ENCODE results near the gene PRKCZ. TPM values are rescaled to one million over a fixed set of nuclear protein-coding genes. Genes with fewer than 3 reads are reported as not detected.

PRKCZ gene
- total and polyA plus RNA-seq, 2 of the 4 experiments (the other 2 are of a cell fraction): 2.0 to 3.5 TPM

- DNase-seq: peak; percentile 81
- peak overlapping the region; percentile 69 for H3K27ac ChIP-seq (ENCODE audit: insufficient read depth, low read length)
These were observed 181.5 kb downstream of the PRKCZ start for GRCh38 chr1:2231532-2232254.

More at GRCh38 chr1:2231532-2232254, 181.5 kb downstream of the PRKCZ start:
- Histone ChIP-seq H3K36me3 (ENCODE audit: control insufficient read depth, insufficient read depth, low read length) (peaks cover 4% of the 10 kb centered on the region; the same call in 1 of the 2 replicates), H3K9me3 (ENCODE audit: control insufficient read depth, insufficient read depth, low read length) (no peaks in the 10 kb centered on the region), H2BK15ac (ENCODE audit: low read depth, low read length) (no peak overlapping the region), H3K79me1 (ENCODE audit: low read depth in 1 of 2, low read length in 2 of 2) (peaks cover 0 to 18% of the 10 kb centered on the region in 2 experiments; a peak in 2 of 4 replicates), H2AK5ac (ENCODE audit: low read depth, low read length) (peak overlapping the region; percentile 48), H3K14ac (replicated peaks; ENCODE audit: low read depth, low read length) (0 out of 2 replicates have a peak overlapping the region, but pooled peaks have one; percentile 22), H3K23ac (ENCODE audit: low read depth, low read length) (peak overlapping the region; percentile 69; the same call in 1 of the 2 replicates), H3K4me3 (ENCODE audit: insufficient read depth, low read depth, low read length) (peak overlapping the region; percentile 97), H4K8ac (ENCODE audit: low read depth in 2 of 2, low read length in 2 of 2) (no peak overlapping the region), H3K18ac (ENCODE audit: low read depth, low read length) (no peak overlapping the region), H2BK20ac (ENCODE audit: low read depth, low read length) (no peak overlapping the region), H3K4me1 (ENCODE audit: control insufficient read depth, insufficient read depth, low read length) (peaks cover 31% of the 10 kb centered on the region), H3K4me2 (ENCODE audit: low read depth, low read length) (peak overlapping the region; percentile 85), H2BK120ac (ENCODE audit: low read depth, low read length) (no peak overlapping the region), H4K20me1 (ENCODE audit: insufficient read depth, low read length) (peaks cover 81% of the 10 kb centered on the region), H3K27me3 (ENCODE audit: control insufficient read depth, insufficient read depth, low read length) (no peaks in the 10 kb centered on the region), H2BK5ac (ENCODE audit: low read depth, low read length, poor library complexity, severe bottlenecking) (peak overlapping the region; percentile 33), H4K91ac (ENCODE audit: insufficient read depth, low read depth, low read length) (0 out of 2 replicates have a peak overlapping the region, but pooled peaks have one; percentile 8), H3K4ac (ENCODE audit: low read depth, low read length) (peak overlapping the region; percentile 24; the same call in 1 of the 2 replicates), H2AK9ac (replicated peaks; ENCODE audit: low read depth, low read length, poor library complexity) (peak overlapping the region; percentile 79), H2AFZ (replicated peaks; ENCODE audit: low read length, poor library complexity) (peak overlapping the region; percentile 46), H3K9me1 (ENCODE audit: insufficient read depth, low read length) (peaks cover 7% of the 10 kb centered on the region), H4K5ac (ENCODE audit: low read depth, low read length) (no peak overlapping the region), H3K56ac (ENCODE audit: extremely low read depth, insufficient read depth, low read length) (no peak overlapping the region), H3K9ac (ENCODE audit: low read depth, low read length) (peak overlapping the region; percentile 74)
- WGBS, 2 experiments (ENCODE audit: extremely low coverage in 2 of 2, insufficient read length in 1 of 2): 12% methylated on average over 15 of the region's 26 CpGs; no CpG with 5 or more reads in 1 of the 2 experiments
- POLR2A ChIA-PET (ENCODE audit: unreplicated experiment): interaction anchor here (1.4 kb wide), 1 partner anchor 150 kb away, joined by 4 read pairs; no protein-coding TSS in a partner anchor
- BruUV-seq (replicated peaks): no TSS peak
- TF ChIP-seq CEBPB (IDR thresholded peaks at IDR 0.05; ENCODE audit: low read depth, low read length) (peak; percentile 36; the same call in 1 of the 2 replicates), CHD1 (IDR thresholded peaks at IDR 0.05; ENCODE audit: low read depth, low read length) (no peak), RFX5 (IDR thresholded peaks at IDR 0.05; ENCODE audit: low read depth, low read length) (no peak), MXI1 (IDR thresholded peaks at IDR 0.05; ENCODE audit: borderline replicate concordance, low read depth, low read length) (peak; percentile 60; the same call in 1 of the 2 replicates), NFE2L2 (IDR thresholded peaks at IDR 0.05; ENCODE audit: low read depth, low read length) (no peak)
- CTCF ChIA-PET: interaction anchor here (1.3 to 1.5 kb wide), 2 partner anchors 84 to 150 kb away, joined by 3 to 5 read pairs; no protein-coding TSS in a partner anchor
- intact Hi-C loops (cut with micrococcal nuclease) (loop anchor here (2.0 to 5.0 kb wide), 2 partner anchors 27 to 46 kb away; no protein-coding TSS in a partner anchor), dilution Hi-C loops (cut with HindIII; ENCODE audit: low sequenced_read_pairs, unreplicated experiment) (no loop called here), in situ Hi-C loops (cut with MboI; ENCODE audit: low sequenced_read_pairs) (loop anchor here (5.0 kb wide), 1 partner anchor 34 kb away; no protein-coding TSS in a partner anchor)
- ATAC-seq (ENCODE audit: low read depth): peak; percentile 36
